ENCODE data around the gene CPLX1.

DNA sequence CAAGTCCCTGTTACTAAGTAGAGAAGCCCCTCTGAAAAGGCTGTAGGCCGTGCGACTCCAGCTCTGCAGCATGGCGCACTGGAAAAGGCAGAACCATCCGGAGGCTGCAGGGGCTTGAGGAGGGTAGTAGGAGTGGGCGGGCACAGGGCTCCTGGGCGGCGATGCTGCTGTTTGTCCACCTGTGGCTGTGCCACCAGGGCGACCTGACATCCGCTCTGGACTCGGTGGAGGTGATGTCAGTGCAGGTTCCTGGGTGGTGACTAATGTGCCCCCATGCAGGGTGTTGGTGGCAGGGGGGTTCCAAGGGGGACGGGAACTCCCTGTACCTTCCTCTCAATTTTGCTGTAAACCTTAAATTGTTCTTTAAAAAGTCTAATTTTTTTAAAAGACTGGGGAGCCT, 62.0 kb downstream of the CPLX1 start:
- TF ChIP-seq, protein P1, sequence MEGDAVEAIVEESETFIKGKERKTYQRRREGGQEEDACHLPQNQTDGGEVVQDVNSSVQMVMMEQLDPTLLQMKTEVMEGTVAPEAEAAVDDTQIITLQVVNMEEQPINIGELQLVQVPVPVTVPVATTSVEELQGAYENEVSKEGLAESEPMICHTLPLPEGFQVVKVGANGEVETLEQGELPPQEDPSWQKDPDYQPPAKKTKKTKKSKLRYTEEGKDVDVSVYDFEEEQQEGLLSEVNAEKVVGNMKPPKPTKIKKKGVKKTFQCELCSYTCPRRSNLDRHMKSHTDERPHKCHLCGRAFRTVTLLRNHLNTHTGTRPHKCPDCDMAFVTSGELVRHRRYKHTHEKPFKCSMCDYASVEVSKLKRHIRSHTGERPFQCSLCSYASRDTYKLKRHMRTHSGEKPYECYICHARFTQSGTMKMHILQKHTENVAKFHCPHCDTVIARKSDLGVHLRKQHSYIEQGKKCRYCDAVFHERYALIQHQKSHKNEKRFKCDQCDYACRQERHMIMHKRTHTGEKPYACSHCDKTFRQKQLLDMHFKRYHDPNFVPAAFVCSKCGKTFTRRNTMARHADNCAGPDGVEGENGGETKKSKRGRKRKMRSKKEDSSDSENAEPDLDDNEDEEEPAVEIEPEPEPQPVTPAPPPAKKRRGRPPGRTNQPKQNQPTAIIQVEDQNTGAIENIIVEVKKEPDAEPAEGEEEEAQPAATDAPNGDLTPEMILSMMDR (conservative IDR thresholded peaks at IDR 0.05 in 1 of 2, IDR thresholded peaks at IDR 0.05 in 1 of 2; ENCODE audit: low read depth in 1 of 2, low read length in 2 of 2), result no peak
- no peak for TF ChIP-seq EZH2 (IDR thresholded peaks at IDR 0.05; ENCODE audit: low read length, missing control alignments)
